Spleen (tissue), 7 donors: ENCODE results near the gene SUMF1.

Experiments
- CTCF ChIP-seq, 11 experiments: fragments of 200-600 bp in 7 of 11; fragments of 450-650 bp in 4 of 11; sonication (generic) in 4 of 11; IDR thresholded peaks in 8 of 11; conservative IDR thresholded peaks in 3 of 11; 1 replicate in 7 of 11; 2 replicates in 4 of 11; pipeline versions ENCODE4 v1.4.0 to v1.8.0; 2016 to 2021; ENCODE audit warnings: antibody characterized with exemption in 11 of 11, inconsistent platforms in 4 of 11, mild to moderate bottlenecking in 1 of 11
- POLR2A ChIP-seq, 3 donors: fragments of 450-650 bp; IDR thresholded peaks; one replicate each; pipeline ENCODE4 v1.5.1; 2017; ENCODE audit warnings: antibody characterized with exemption in 3 of 3, mild to moderate bottlenecking in 1 of 3
- donor health status: DM: no; HTN: no; CAD: no; lungs with moderate emphysema.
- donor health status: DM: no; HTN: no; CAD: no.
- donor health status: DM: no; HTN: no; CAD: no.

- TF ChIP-seq CTCF (IDR thresholded peaks at IDR 0.05 in 8 of 11, conservative IDR thresholded peaks at IDR 0.05 in 3 of 11), result no peak
- no peak for TF ChIP-seq POLR2A (IDR thresholded peaks at IDR 0.05)
Observed at GRCh38 chr3:4475804-4476203, 8.7 kb upstream of the SUMF1 start.
